Ovary (tissue), 9 donors: ENCODE measurements around the gene CACNG1. TPM values are rescaled to one million over a fixed set of nuclear protein-coding genes. Genes with fewer than 3 reads are reported as not detected.

ENCODE experiments used
- DNase-seq, 5 donors: peaks; one replicate each; pipeline ENCODE4 v3.0.0-alpha.2; 2019 to 2020
- H3K27ac ChIP-seq, 2 donors: fragments of 200-600 bp; one replicate each; pipeline versions ENCODE4 v1.5.1 to v1.8.0; 2019 to 2022
- H3K27me3 ChIP-seq: fragments of 200-600 bp; one replicate; pipeline ENCODE4 v1.8.0; 2022
- H3K36me3 ChIP-seq: fragments of 200-600 bp; sonication (generic); one replicate; pipeline ENCODE4 v1.5.1; 2019
- H3K4me1 ChIP-seq: one replicate; pipeline ENCODE4 v1.8.1; 2013; ENCODE audit warnings: mild to moderate bottlenecking, moderate library complexity; ENCODE audit not compliant: insufficient read depth
- H3K4me3 ChIP-seq: fragments of 200-600 bp; sonication (generic); one replicate; pipeline ENCODE4 v1.5.1; 2017
- H3K9me3 ChIP-seq, 2 donors: fragments of 200-600 bp in 1 of 2; sonication (generic) in 1 of 2; one replicate each; pipeline versions ENCODE4 v1.5.1 to v1.8.1; 2013 to 2019; ENCODE audit warnings: mild to moderate bottlenecking in 1 of 2, moderate library complexity in 1 of 2
- EP300 ChIP-seq: sonication (generic); formaldehyde crosslinking; IDR thresholded peaks from one replicate; pipeline ENCODE4 v1.6.1; 2017; ENCODE audit warnings: antibody characterized with exemption
- POLR2A ChIP-seq: fragments of 450-650 bp; IDR thresholded peaks from one replicate; pipeline ENCODE4 v1.6.1; 2017; ENCODE audit warnings: antibody characterized with exemption, mild to moderate bottlenecking, moderate library complexity
- WGBS, 3 donors: extraction: QIAGEN DNeasy Blood & Tissue Kit in 1 of 3; methylation state at CpG; one replicate each; pipeline versions ENCODE4 v1.1.5 to v1.1.7; 2013 to 2017; 5-methylcytosine and 5-hydroxymethylcytosine counted together
- intact Hi-C, 4 donors: fragments of 100-400 bp; cut with DNase I; formaldehyde crosslinking; loops; one replicate each; pipeline versions ENCODE4 v1.11.0 to v1.15.1; 2022 to 2023
- polyA plus RNA-seq, 2 donors: library from polyadenylated mRNA; stranded (reverse); fragments of 200-250 nt in 1 of 2; fragments of 350-450 nt in 1 of 2; fragmentation: Illumina TruSeq in 1 of 2; extraction: RNeasy Lipid Tissue Mini Kit (QIAGEN cat#74804) in 1 of 2; gene quantifications; one replicate each; pipeline ENCODE4 v1.2.3, GENCODE V29; 2013 to 2014
- total RNA-seq, 7 donors: library from RNA; depleted of rRNA in 2 of 7; stranded (reverse); fragments of >200 nt in 2 of 7; fragmentation: NEBNext Ultra II Directional in 3 of 7; extraction: Animal tissue kit (Norgen Biotek cat#: 25700) in 3 of 7; gene quantifications; one replicate each; pipeline versions ENCODE4 v1.1.0 to v1.2.4, GENCODE V29; 2016 to 2023
- TF ChIP-seq, protein P1 (sequence below), 3 donors: fragments of 450-650 bp in 2 of 3; fragments of 200-600 bp in 1 of 3; IDR thresholded peaks; one replicate each; pipeline versions ENCODE4 v1.5.1 to v1.8.0; 2016 to 2022; ENCODE audit warnings: antibody characterized with exemption in 3 of 3, mild to moderate bottlenecking in 1 of 3
- donor health status: DM: no; HTN: no; CAD: no; lungs with moderate emphysema.
- donor health status: DM: no; HTN: no; CAD: no.
- donor health status: Bipolar disorder and iron deficiency.
- donor health status: DM: yes; HTN: yes; CAD: no.
- donor health status: DM: no; HTN: no; CAD: no.
- donor health status: DM: yes; HTN: yes; CAD: no.

The CACNG1 gene
- total and polyA plus RNA-seq, 9 donors, result 0.46 TPM; not detected in 8

GRCh38 chr17:67051837-67052236 is 7.5 kb downstream of the CACNG1 start:
- no peak for DNase-seq
- 92 to 95% (median 92%) methylated on average over 5 of the region's 5 CpGs for WGBS, 3 donors
- no peaks in the 10 kb centered on the region for H3K36me3 ChIP-seq
- no peak overlapping the region for H3K4me3 ChIP-seq
- no peak overlapping the region for H3K27ac ChIP-seq
- H3K27me3 ChIP-seq, result no peaks in the 10 kb centered on the region
- TF ChIP-seq, protein P1, sequence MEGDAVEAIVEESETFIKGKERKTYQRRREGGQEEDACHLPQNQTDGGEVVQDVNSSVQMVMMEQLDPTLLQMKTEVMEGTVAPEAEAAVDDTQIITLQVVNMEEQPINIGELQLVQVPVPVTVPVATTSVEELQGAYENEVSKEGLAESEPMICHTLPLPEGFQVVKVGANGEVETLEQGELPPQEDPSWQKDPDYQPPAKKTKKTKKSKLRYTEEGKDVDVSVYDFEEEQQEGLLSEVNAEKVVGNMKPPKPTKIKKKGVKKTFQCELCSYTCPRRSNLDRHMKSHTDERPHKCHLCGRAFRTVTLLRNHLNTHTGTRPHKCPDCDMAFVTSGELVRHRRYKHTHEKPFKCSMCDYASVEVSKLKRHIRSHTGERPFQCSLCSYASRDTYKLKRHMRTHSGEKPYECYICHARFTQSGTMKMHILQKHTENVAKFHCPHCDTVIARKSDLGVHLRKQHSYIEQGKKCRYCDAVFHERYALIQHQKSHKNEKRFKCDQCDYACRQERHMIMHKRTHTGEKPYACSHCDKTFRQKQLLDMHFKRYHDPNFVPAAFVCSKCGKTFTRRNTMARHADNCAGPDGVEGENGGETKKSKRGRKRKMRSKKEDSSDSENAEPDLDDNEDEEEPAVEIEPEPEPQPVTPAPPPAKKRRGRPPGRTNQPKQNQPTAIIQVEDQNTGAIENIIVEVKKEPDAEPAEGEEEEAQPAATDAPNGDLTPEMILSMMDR (IDR thresholded peaks at IDR 0.05), result no peak
- TF ChIP-seq POLR2A (no peak), EP300 (no peak)
- no peaks in the 10 kb centered on the region for H3K9me3 ChIP-seq
- no peaks in the 10 kb centered on the region for H3K4me1 ChIP-seq
- intact Hi-C loops, result no loop called here

DNA sequence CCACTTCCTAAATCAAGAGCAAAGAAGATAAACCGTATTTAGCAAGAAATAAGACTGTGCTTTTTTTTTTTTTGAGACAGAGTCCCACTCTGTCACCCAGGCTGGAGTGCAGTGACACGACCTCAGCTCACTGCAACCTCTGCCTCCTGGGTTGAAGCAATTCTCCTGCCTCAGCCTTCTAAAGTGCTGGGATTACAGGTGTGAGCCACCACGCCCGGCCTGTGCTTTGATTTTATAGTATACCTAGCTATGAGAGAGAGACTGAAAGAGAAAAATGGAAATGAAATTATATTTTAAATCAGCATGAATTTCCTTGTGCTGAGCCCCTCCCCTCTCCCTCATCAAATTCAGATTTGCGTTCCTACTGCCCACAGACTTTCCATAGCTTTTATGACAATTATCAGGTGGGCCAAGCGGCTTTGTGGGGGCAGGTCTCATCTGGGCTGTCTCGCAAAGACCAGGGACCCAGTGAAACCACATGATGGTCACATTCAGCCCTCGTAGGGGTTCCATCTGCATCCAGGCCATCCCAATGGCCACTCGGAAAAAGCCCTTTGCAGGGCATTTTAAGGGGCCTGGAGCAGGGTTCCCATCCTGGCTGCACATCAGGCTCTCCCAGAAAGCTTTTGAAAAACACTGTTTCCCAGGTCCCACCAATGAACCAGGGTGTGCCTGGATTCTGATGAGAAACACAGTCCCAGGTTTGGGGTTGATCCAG is 8.5 kb downstream of the CACNG1 start:
- 89 to 90% (median 89%) methylated on average over 9 of the region's 9 CpGs for WGBS, 3 donors
- H3K36me3 ChIP-seq, result no peaks in the 10 kb centered on the region
- H3K4me3 ChIP-seq, result no peak overlapping the region
- no peaks in the 10 kb centered on the region for H3K27me3 ChIP-seq
- no peaks in the 10 kb centered on the region for H3K4me1 ChIP-seq
- no peak for TF ChIP-seq EP300
- TF ChIP-seq, protein P1 (IDR thresholded peaks at IDR 0.05), result no peak
- TF ChIP-seq POLR2A, result no peak
- H3K27ac ChIP-seq, result no peak overlapping the region
- no peak for DNase-seq
- intact Hi-C loops, result no loop called here
- H3K9me3 ChIP-seq, result no peaks in the 10 kb centered on the region

DNA sequence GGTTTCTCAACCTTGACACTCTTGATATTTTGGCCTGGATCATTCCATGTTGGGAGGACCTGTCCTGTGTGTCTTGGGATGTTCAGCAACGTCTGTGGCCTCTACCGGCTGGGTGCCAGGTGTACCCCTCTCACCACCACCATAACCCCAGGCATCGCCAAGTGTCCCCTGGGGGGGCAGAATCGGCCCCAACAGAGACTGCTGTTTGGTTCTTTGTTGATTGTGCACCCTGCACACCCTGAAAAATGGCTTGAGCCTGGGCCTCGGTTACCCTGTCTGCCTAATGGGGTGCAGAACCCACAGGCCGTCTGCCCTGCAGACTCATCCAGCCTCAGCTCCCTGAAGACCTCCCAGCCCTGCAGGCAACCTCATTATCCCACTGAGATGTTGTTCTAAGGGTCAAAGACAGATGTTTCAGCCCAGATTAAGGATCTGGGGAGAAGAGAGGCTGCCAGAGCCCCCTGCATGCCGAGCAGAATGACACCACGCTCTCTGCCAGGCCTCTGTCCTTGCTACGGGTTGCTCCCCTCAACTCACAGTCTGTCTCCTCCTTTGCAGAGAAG is 9.2 kb downstream of the CACNG1 start:
- intact Hi-C loops, result no loop called here
- DNase-seq, result no peak
- no peak for TF ChIP-seq EP300
- TF ChIP-seq, protein P1 (IDR thresholded peaks at IDR 0.05), result no peak
- TF ChIP-seq POLR2A, result no peak

DNA sequence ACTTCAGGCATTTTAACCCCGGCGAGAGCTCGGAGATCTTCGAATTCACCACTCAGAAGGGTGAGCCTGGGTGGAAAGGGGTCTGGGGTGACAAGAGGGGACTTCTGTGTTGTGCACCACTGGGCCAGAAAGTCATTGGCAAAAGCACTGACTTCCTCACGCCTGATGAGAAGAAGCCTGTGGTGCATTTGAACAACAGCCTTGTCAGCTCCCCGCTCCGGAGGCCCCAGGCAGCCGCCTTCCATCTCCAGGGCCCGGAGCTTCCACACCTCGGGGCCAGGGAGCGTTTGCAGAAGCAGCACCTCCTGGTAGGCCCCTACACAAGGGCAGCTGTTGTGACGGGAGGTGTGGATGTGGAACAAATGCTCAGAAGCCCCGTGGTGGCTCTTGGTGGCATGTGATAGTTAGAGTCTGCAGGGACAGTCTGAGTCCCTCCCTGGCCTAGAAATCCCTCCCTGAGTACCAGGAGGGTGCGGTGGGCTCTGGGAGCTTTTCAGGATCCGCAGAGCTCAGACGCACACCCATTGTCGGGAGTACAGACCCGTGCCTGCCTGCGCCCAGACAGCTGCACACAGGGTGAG is 9.7 kb downstream of the CACNG1 start:
- H3K9me3 ChIP-seq, result no peaks in the 10 kb centered on the region
- H3K27ac ChIP-seq, result no peak overlapping the region
- 76 to 81% (median 78%) methylated on average over 19 of the region's 19 CpGs for WGBS, 3 donors
- H3K4me3 ChIP-seq, result no peak overlapping the region
- H3K36me3 ChIP-seq, result no peaks in the 10 kb centered on the region
- no peaks in the 10 kb centered on the region for H3K27me3 ChIP-seq
- no peaks in the 10 kb centered on the region for H3K4me1 ChIP-seq
- intact Hi-C loops, result no loop called here
- DNase-seq, result no peak
- TF ChIP-seq EP300, result no peak
- no peak for TF ChIP-seq POLR2A
- TF ChIP-seq, protein P1 (IDR thresholded peaks at IDR 0.05), result no peak

More for the DNA sequence above, 9.2 kb downstream of the CACNG1 start:
- Histone ChIP-seq H3K4me3 (no peak overlapping the region), H3K9me3 (no peaks in the 10 kb centered on the region), H3K4me1 (no peaks in the 10 kb centered on the region), H3K27me3 (no peaks in the 10 kb centered on the region), H3K27ac (no peak overlapping the region), H3K36me3 (no peaks in the 10 kb centered on the region)
- 76 to 84% (median 84%) methylated on average over 9 of the region's 9 CpGs for WGBS, 3 donors
